Caco-2 (cell line): ENCODE measurements around the gene EIF4G2. TPM values are rescaled to one million over a fixed set of nuclear protein-coding genes. Genes with fewer than 3 reads are reported as not detected.

Experiments
- BruUV-seq: library from RNA; stranded (reverse); fragments of 400-500 nt; replicated peaks from 2 replicates; lab custom pipeline; 2021; lab: Mats Ljungman, UMichigan
- CTCF ChIA-PET: fragments of 300-600 bp; sonication (Branson Sonifier 250); formaldehyde crosslinking; loops from one replicate; lab custom pipeline; 2022; ENCODE audit warnings: antibody characterized with exemption; lab: Charles Lee
- POLR2A ChIA-PET: fragments of 300-600 bp; sonication (Branson Sonifier 250); formaldehyde crosslinking; loops from one replicate; lab custom pipeline; 2022; ENCODE audit warnings: antibody characterized with exemption; lab: Charles Lee
- DNase-seq, 2 experiments: peaks; one replicate each; pipeline versions ENCODE4 v3.0.0 to v3.0.0-alpha.2; 2020 to 2022
- H3K27me3 ChIP-seq: replicated peaks from 2 replicates; pipeline ENCODE4 v1.6.0; 2011; ENCODE audit warnings: low read length; ENCODE audit not compliant: control insufficient read depth, insufficient read depth
- H3K36me3 ChIP-seq: 2 replicates; pipeline ENCODE4 v1.5.1; 2011; ENCODE audit warnings: low read length; ENCODE audit not compliant: control insufficient read depth, insufficient read depth
- H3K4me1 ChIP-seq: fragments of 250-450 bp; sonication (Bioruptor Pico); 2 replicates; pipeline ENCODE4 v1.5.1; 2020; ENCODE audit warnings: mild to moderate bottlenecking
- H3K4me3 ChIP-seq: 2 replicates; pipeline ENCODE4 v1.5.1; 2011; ENCODE audit warnings: low read depth, mild to moderate bottlenecking, control low read depth, low read length
- H3K9me3 ChIP-seq: fragments of 250-450 bp; sonication (Bioruptor Pico); 2 replicates; pipeline ENCODE4 v1.5.1; 2020; ENCODE audit warnings: mild to moderate bottlenecking, moderate library complexity
- H3K27ac Mint-ChIP-seq: one replicate; pipeline ENCODE4 v1.8.0; 2022; ENCODE audit warnings: mixed read lengths; ENCODE audit not compliant: unreplicated experiment
- H3K27me3 Mint-ChIP-seq: one replicate; pipeline ENCODE4 v1.8.0; 2022; ENCODE audit warnings: mixed read lengths; ENCODE audit not compliant: insufficient read depth, unreplicated experiment
- H3K36me3 Mint-ChIP-seq: one replicate; pipeline ENCODE4 v1.8.0; 2022; ENCODE audit warnings: mild to moderate bottlenecking, mixed read lengths; ENCODE audit not compliant: insufficient read depth, unreplicated experiment
- H3K4me1 Mint-ChIP-seq: one replicate; pipeline ENCODE4 v1.8.0; 2022; ENCODE audit warnings: low read depth, mixed read lengths; ENCODE audit not compliant: unreplicated experiment
- H3K4me3 Mint-ChIP-seq: one replicate; pipeline ENCODE4 v1.8.0; 2022; ENCODE audit warnings: mild to moderate bottlenecking, moderate library complexity, mixed read lengths; ENCODE audit not compliant: unreplicated experiment
- H3K9me3 Mint-ChIP-seq: one replicate; pipeline ENCODE4 v1.8.0; 2022; ENCODE audit warnings: mixed read lengths; ENCODE audit not compliant: unreplicated experiment
- CTCF ChIP-seq, 2 experiments: fragments of 200-600 bp in 1 of 2; IDR thresholded peaks; 1 replicate in 1 of 2; 2 replicates in 1 of 2; pipeline versions ENCODE4 v1.5.1 to v1.8.0; 2011 to 2022; ENCODE audit warnings: antibody characterized with exemption in 1 of 2, control low read depth in 1 of 2, inconsistent platforms in 1 of 2, low read depth in 1 of 2, low read length in 1 of 2, mild to moderate bottlenecking in 1 of 2, moderate library complexity in 1 of 2; ENCODE audit not compliant: insufficient read depth in 1 of 2, severe bottlenecking in 1 of 2, unreplicated experiment in 1 of 2
- intact Hi-C: fragments of 100-400 bp; cut with micrococcal nuclease; formaldehyde crosslinking; loops from one replicate; pipeline ENCODE4 v1.10.0; 2022; ENCODE audit not compliant: unreplicated experiment
- total RNA-seq: library from RNA; stranded (reverse); gene quantifications from 2 replicates; pipeline ENCODE4 v1.2.3, GENCODE V29; 2022

Gene EIF4G2
- total RNA-seq, 1 experiment from 2014 or later = 1,287 TPM

- H3K36me3 Mint-ChIP-seq = peaks cover 4% of the 10 kb centered on the region
- BruUV-seq = no TSS peak
These were observed 36.1 kb upstream of the EIF4G2 start for GRCh38 chr11:10844796-10845195.

GRCh38 chr11:10844356-10844755, 35.6 kb upstream of the EIF4G2 start:
- no peaks in the 10 kb centered on the region for H3K36me3 ChIP-seq
- H3K9me3 Mint-ChIP-seq = no peaks in the 10 kb centered on the region
- peaks cover 29% of the 10 kb centered on the region for H3K4me1 ChIP-seq
- ChIA-PET POLR2A (interaction anchor here (1.9 kb wide), 1 partner anchor 35 kb away, joined by 32 read pairs; the partner anchor contains the start of gene EIF4G2), CTCF (no interaction called here)
- no peaks in the 10 kb centered on the region for H3K9me3 ChIP-seq
- DNase-seq = no peak
- peaks cover 4% of the 10 kb centered on the region for H3K36me3 Mint-ChIP-seq
- H3K27ac Mint-ChIP-seq = no peak overlapping the region
- peaks cover 11% of the 10 kb centered on the region for H3K4me1 Mint-ChIP-seq
- H3K27me3 Mint-ChIP-seq = no peaks in the 10 kb centered on the region
- H3K4me3 Mint-ChIP-seq = no peak overlapping the region
- TF ChIP-seq CTCF (IDR thresholded peaks at IDR 0.05; ENCODE audit: insufficient read depth in 1 of 2, low read depth in 1 of 2, low read length in 1 of 2, severe bottlenecking in 1 of 2, unreplicated experiment in 1 of 2) = no peak
- no peaks in the 10 kb centered on the region for H3K27me3 ChIP-seq
- BruUV-seq = no TSS peak
- H3K4me3 ChIP-seq = no peak overlapping the region
- intact Hi-C loops = no loop called here

More at GRCh38 chr11:10844796-10845195, 36.1 kb upstream of the EIF4G2 start:
- intact Hi-C loops = no loop called here
- Histone ChIP-seq H3K36me3 (no peaks in the 10 kb centered on the region), H3K4me1 (peaks cover 29% of the 10 kb centered on the region), H3K9me3 (no peaks in the 10 kb centered on the region), H3K4me3 (no peak overlapping the region), H3K27me3 (no peaks in the 10 kb centered on the region)
- no peak overlapping the region for H3K27ac Mint-ChIP-seq
- POLR2A ChIA-PET = no interaction called here
- H3K9me3 Mint-ChIP-seq = no peaks in the 10 kb centered on the region
- no peak for DNase-seq
- H3K27me3 Mint-ChIP-seq = no peaks in the 10 kb centered on the region
- peaks cover 11% of the 10 kb centered on the region for H3K4me1 Mint-ChIP-seq
- CTCF ChIA-PET = no interaction called here
- H3K4me3 Mint-ChIP-seq = no peak overlapping the region
- TF ChIP-seq CTCF (IDR thresholded peaks at IDR 0.05; ENCODE audit: insufficient read depth in 1 of 2, low read depth in 1 of 2, low read length in 1 of 2, severe bottlenecking in 1 of 2, unreplicated experiment in 1 of 2) = no peak

DNA sequence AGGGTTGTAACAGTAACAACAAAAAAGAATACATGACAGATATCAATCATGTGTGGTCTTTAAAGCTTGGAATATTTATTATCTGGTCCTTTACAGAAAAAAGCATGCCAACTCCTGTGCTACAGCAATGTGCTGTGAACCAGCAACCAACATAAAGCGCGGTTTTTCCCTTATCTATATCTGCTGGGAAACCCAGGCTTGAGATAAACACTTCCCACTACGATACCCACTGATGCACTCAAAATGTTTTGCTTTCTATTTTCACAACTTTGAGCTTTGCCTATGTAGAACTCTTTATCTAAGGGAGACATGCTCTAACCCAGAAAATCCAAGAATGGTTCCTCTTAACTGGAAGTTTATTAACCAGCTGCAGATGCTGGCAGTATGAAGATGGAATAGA, 30.2 kb upstream of the EIF4G2 start:
- no TSS peak for BruUV-seq
- POLR2A ChIA-PET = interaction anchor here (2.0 kb wide), 1 partner anchor 30 kb away, joined by 10 read pairs; the partner anchor contains the start of gene EIF4G2
- no peak for TF ChIP-seq CTCF (IDR thresholded peaks at IDR 0.05; ENCODE audit: insufficient read depth in 1 of 2, low read depth in 1 of 2, low read length in 1 of 2, severe bottlenecking in 1 of 2, unreplicated experiment in 1 of 2)
- Mint-ChIP-seq H3K4me3 (no peak overlapping the region), H3K9me3 (no peaks in the 10 kb centered on the region), H3K36me3 (peaks cover 4% of the 10 kb centered on the region), H3K4me1 (peaks cover 11% of the 10 kb centered on the region), H3K27ac (no peak overlapping the region), H3K27me3 (no peaks in the 10 kb centered on the region)
- H3K4me3 ChIP-seq = no peak overlapping the region
- no peak for DNase-seq
- CTCF ChIA-PET = interaction anchor here (1.0 kb wide), 1 partner anchor 20 kb away, joined by 3 read pairs; no protein-coding TSS in a partner anchor
- H3K27me3 ChIP-seq = no peaks in the 10 kb centered on the region
- intact Hi-C loops = no loop called here
- H3K4me1 ChIP-seq = peaks cover 28% of the 10 kb centered on the region
- no peaks in the 10 kb centered on the region for H3K9me3 ChIP-seq
- no peaks in the 10 kb centered on the region for H3K36me3 ChIP-seq
